Dedifferentiated amniotic fluid mesenchymal stem cell (primary cell): ENCODE data around the gene ATP7B.
"Not testable (repeated sequence)": the region's sequence is repeated elsewhere in the genome, so short reads cannot be mapped to it uniquely, and the experiment has no call there.

Source experiments
- DNase-seq: peaks from one replicate; pipeline ENCODE4 v3.0.0-alpha.2; 2016; ENCODE audit errors: extremely low spot score

The ATP7B gene

DNA sequence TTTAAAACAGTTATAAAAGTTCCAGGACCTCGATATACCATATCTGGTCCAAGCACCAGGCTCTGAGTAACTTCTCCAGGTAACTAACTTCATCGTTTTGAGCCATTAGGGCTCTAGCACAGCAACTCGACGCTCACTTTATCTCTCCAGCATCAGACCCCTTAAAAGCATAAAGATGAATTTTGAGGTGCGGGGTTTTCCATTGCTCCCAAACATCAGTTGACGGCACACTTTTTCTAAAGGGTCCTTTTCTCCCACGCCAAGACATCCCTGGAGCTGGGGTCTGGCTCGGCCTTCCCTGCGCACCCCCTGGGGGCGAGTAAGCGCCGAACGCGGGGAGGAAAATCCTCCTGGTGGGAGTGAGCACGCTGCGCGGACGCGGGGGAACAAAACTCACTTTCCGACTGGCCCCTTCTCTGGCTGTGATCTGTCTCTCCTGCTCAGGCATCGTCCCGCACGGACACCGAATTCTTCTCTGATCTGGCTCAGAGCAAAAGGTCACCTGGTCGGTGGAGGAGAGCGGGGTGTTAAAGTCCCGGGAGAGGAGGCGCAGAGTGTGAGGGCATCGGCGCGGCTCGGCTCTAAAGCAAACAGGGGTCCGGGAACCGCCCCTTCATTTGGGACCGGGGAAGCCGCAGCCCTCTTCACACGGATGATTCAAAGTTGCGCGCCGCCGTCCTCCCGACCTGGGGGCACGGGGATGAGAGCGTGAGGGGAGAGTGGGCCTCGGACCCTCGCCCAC lies at the start of gene ATP7B:
ATP7B (minus strand) TSS at position 561 of the 742 bp plus-strand sequence; CDS start at position 448, 113 bp downstream.
- no peak for DNase-seq

DNA sequence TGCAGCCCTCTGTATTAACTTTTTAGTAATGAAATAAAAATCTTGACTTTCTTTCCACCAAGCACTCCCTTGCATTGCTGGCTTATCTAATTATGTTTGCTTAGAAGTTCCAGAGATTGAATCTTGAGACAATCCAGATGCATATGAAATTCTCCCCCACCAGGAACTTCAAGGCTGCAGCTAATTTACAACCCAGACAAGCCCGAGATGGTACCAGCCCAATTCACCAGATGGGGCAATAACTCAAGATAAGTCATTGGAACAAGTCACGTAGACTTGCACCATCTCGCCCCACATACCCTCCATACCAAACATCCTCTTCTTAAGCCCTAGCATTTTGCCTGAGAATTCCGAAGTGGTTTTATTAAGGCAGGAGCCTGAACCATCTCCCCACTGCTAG lies 42.2 kb upstream of the ATP7B start:
- peak; percentile 22 for DNase-seq

DNA sequence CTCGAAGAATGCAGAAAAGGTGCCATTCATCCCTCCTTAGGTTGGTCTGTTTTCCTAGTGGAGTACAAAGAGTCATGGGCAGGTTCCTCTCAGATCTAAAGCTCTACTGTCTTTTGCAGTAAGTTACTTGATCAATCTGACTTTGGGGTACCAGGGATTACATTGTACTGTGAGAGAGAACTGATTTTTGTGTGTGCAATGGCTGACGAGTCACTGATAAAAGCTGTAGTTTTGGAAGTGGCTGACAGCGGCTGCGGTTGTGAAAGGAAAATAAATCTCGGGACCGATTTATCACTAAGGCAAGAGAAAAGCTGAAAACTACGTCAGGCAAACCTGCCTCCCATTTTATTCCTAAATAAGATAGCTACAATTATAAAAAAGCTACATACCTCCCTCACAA lies 40.1 kb upstream of the ATP7B start:
- no peak for DNase-seq

DNA sequence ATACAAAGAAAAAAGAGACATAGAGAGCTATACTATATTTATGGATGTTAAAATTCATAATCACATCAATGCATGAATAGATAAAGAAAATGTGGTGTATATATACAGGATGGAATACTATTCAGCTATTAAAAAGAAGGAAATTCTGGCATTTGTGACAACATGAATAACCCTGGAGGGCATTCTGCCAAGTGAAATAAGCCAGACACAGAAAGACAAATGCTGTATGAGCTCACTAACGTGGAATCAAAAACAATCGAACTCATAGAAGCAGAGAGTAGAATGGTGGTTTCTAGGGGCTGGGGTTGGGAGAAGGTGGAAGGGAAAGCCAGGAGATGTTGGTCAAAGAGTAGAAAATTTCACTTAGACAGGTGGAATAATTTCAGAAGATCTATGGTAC lies 37.3 kb upstream of the ATP7B start:
- no peak for DNase-seq

DNA sequence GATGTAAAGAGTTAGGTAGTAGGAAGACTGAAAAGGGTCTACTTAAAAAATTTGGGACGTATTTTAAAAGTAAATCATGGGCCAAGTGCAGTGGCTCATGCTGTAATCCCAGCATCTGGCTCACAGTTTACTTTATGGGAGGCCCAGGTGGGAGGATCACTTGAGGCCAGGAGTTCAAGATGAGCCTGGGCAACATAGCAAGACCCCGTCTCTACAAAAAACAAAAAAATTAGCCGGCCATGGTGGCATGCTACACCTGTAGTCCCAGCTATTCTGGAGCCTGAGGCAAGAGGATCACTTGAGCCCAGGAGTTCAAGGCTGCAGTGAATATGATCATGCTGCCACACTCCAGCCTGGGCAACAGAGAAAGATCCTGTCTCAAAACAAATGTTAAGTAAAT lies 36.2 kb upstream of the ATP7B start:
- DNase-seq, result no peak

DNA sequence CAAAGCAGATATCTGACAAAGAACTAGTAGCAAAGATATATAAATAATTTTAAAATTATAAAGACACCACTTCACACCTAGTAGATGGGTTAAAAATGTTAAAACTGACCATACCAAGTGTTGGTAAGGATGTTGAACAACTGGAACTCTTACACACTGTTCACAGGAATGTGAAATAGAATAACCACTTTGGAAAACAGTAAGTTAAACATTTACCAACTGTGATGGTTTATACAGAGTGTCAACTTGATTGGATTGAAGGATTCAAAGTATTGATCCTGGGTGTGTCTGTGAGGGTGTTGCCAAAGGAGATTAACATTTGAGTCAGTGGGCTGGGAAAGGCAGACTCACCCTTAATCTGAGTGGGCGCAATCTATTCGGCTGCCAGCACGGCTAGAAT lies 32.4 kb upstream of the ATP7B start:
- no peak for DNase-seq

DNA sequence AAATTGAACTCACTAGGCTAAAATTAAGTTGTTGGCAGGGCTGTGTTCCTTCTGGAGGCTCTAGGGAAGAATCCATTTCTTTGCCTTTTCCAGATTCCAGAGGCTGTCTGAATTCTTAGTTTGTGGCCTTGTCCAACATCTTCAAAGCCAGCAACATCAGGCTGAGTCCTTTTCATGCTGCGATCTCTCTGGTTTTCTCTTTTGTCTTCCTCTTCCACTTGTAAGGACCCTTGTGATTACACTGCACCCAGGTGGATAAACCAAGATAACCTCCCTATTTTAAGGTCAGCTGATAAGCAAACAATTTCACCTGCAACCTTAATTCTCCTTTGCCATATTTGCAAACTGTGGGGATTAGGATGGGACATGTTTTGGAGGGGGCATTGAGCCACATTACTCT lies 24.8 kb upstream of the ATP7B start:
- no peak for DNase-seq

DNA sequence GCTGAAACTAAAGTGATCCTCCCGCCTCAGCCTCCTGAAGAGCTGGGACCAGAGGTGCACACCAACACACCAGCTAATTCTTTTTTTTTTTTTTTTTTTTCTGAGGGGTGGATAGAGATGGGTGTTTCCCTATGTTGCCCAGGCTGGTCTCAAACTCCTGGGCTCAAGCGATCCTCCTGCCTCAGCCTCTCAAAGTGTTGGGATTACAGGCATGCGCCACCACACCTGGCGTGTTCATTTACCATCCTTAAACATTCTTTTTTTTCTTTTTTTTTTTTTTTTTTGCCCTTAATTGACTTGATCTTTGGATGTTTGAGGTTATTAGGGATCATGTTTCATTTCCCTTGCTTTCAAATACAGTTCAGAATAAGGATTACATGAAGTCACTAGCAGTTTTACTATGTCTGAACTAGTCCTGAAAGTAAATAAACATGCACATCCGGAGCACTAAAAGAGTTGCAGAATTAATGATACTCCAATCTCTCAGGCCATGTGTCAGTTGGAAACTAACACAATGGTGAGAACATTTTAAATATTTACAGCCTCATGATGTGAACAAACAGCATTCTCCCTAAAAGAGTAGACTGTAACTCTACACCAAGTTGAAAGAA lies 23.5 kb upstream of the ATP7B start:
- DNase-seq, result no peak

DNA sequence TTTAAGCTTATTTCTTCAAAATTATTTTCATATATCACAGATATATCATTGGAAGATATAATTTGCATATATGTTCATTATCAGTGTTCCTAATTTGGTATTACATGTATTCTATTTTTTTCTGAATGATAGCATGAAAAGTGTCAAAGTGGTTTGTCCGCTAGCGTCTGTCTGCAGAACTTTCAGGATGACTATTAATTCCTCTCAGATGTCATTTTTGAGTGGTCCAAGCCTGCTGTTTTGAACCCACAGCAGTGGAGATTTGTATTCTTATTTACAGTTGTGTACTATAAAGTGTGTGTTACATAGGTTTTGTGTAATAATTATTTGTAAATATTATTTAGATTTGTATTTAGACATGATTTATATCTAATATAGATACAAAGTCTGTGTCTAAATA lies 21.8 kb upstream of the ATP7B start:
- DNase-seq, result no peak

DNA sequence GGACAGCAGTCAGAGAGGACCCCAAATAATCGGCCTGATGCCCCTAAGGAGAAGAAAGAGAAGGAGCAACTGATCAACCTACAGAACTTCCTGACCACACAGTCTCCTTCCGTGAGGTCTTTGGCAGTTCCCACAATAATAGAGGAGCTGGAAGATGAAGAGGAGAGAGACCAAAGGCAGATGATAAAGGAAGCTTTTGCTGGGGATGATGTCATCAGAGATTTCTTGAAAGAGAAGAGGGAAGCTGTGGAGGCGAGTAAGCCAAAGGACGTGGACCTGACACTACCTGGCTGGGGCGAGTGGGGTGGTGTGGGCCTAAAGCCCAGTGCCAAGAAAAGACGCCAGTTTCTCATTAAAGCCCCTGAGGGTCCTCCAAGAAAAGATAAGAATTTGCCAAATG lies 19.2 kb upstream of the ATP7B start:
- not testable (repeated sequence) for DNase-seq

DNA sequence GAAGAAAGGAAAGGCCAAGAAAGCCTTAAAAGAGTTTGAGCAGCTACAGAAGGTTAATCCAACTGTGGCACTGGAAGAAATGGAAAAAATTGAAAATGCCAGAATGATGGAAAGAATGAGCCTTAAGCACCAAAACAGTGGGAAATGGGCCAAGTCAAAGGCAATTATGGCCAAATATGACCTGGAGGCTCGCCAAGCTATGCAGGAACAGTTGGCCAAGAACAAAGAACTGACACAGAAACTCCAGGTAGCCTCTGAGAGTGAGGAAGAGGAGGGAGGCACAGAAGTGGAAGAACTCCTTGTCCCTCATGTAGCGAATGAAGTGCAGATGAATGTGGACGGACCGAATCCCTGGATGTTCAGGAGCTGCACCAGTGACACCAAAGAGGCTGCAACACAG lies 18.3 kb upstream of the ATP7B start:
- no peak for DNase-seq

DNA sequence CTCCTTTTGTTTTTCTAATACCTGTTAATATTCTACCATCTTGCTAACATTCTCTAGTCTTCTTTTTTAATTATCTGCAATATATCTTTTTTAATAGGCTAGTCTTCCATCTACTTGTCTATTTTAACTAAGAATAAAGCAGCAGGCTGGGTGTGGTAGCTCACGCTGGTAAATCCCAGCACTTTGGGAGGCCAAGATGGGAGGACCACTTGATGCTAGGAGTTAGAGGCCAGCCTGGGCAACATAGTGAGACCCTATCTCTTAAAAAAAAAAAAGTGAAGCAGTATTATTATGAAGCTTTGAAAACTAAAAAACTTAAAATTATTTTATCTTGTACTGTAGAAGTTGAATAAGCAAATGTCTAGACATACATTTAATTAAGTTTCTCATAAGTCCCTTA lies 16.6 kb upstream of the ATP7B start:
- DNase-seq, result no peak

DNA sequence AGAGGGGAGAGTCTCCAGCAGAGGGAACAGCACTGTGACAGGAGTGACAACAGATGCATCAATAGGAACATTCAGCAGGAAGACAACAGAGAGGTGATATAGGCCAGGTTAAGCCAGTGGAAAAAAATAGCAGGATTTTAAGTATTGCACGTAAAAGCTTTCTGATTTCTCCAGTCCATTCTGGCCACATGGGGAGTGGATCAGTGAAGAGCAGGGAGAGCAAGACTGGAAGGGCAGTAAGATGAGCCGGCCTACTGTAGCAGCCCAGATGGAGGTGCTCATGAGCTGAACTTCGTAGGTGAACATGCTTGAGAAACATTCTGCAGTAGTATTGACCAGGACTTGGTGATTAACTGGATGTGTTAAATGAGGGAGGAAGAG lies 15.0 kb upstream of the ATP7B start:
- no peak for DNase-seq

DNA sequence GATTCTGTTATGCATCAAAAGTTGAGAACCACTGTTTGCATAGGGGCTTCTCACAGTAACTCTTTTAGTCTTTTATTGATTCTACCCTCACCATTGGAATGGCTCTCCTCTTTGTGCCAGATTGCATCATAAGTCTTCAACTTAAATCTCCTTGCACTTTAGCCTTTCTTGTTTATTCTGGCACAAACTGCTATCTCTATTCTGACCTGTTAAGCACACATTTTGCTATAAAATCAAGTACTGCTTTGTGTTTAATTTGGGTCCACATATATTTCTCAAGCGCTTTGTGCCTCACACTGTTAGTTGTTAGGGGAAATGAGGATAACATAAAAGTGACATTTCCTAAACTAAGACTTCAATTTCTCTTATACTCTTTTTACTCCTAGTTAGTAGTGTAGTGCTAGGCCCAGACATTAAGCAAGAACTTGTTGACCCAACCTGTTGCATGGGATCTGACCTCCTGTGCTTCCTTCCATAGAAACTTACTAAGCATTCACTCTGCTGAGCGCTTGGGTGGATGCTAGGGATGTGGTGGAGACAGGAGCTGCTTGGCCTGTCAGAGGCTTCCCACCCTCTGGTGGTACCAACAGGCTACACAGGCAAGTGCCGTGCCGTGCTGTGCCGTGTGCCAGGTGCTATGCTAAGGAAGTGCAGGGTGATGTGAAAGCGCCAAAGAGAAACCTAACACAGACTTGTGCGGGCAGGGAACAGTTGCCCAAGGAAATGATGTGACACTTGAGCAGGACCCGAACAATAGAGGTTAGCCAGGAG lies 14.4 kb upstream of the ATP7B start:
- DNase-seq, result no peak

DNA sequence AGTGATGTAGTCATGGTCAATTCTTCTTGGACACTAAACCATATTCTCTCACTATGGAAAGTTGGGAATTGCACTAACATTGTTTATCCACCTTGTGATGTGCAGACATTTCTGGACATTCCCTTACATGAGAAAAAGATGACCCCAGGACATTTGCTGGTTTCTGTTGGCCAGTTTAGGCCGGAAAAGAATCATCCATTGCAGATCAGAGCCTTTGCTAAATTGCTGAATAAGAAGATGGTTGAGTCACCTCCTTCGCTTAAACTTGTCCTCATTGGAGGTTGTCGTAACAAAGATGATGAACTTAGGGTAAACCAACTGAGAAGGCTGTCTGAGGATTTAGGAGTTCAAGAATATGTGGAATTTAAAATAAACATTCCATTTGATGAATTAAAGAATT lies 13.2 kb upstream of the ATP7B start, which contains the start of gene UTP14C:
UTP14C (plus strand) TSS at position 211 of the 400 bp plus-strand sequence. CDS start 4,114 bp downstream, outside the sequence.
- DNase-seq, result no peak

DNA sequence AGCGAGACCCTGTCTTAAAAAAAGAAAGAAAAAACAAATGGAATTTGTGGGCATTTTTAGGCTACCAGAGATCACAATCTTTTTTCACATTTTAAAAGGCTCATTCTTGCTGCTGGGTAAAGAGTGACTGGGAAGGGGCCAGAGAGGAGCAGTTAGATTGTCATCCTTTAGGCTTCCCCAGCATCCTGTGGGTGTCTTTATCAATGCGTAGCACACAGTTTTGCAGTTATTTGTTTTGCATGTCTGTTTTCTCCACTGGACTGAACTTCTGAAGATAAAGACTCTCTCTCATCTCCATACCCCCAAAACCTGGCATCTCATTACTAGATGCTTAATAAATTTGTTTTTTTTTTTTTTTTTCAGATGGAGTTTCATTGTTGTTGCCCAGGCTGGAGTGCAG lies 11.1 kb upstream of the ATP7B start:
- DNase-seq, result no peak

DNA sequence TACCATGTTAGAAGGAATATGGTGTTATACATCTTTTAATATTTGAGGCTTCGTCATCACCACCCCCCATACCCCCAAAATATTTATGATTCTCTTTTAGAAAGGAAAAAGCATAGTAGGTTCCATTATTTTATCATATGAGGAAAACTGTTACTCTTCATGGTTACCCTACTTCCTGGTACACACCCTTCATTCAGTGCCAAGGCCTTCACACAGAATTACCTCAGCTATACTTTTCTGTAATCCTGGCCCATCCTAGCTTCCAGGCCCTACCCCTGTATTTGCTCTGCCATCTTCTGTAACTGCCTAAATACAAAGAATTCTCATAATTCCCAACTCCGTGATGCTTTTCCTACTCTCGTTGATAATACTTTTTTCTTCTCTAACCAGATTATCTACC lies 8.9 kb upstream of the ATP7B start:
- no peak for DNase-seq

DNA sequence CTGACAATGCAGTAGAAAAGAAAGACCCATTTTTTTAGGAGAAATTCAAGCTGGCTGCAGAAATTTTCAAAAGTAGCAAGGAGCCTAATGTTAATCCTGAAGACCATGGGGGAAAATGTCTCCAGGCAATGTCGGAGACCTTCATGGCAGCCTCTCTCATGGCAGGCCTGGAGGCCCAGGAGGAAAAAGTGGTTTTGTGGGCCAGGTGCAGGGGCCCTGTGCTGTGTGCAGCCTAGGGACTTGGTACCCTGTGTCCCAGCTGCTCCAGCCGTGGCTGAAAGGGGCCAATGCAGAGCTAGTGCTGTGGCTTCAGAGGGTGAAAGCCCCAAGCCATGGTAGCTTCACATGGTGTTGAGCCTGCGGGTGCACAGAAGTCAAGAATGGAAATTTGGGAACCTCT lies 5.0 kb upstream of the ATP7B start:
- DNase-seq, result no peak

DNA sequence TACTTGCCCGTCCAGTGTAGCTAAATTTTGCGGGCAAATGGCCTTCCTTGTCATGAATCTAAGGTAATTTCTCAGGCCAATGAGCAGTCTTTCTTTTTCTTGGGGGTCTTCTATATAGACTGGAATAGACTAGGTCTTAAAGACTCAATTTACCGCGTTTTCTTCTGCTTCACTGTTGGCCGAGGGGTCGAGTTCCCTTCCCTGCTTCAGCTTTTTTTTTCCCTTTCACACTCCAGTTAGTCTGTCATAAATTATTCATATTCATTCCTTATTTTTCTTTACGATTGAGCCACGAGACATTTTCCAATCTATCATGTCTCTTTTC lies 1.2 kb upstream of the ATP7B start:
- no peak for DNase-seq

DNA sequence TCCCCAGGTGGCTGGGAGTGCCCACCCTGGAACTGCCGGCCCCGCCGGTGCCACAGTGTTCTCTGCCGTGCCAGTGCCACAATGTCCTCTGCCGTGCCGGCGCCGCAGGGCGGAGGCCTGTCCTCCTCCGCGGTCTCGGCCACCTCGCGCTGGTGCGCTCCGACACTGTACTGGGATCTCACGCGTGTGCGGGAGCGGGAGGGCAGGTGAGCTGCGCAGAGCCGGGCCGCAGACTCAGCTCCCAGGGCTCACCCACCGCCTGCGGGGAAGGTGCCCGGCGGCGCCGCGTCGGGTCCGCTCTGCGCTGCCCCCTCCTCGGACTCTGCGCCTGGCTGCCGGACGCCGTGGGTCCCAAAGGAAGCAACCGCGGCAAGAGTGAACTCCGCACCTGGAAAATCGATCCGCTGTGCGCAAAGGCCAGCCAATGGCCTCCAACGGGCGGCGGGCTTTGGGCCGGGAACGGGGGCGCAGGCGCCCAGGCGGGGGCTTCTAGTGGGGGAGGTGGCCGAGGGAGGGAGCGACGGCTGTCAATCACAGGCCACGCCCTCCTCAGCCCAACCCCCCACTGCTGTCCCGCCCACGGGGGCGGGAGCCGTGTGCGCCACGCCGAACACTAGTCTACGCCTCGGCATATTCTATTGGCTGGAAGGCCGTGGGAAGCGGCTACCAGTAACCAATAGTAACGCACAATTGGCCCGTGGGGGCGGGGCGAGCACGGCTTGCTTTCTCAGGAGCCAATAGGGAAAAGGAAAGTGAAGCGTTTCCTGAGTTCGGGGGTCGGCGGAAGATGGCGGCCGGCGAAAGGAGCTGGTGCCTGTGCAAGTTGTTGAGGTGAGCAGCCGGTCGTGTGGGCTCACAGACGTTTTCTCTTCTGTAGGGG lies 622 bp upstream of the ATP7B start, which contains the start of gene ALG11:
ALG11 (plus strand) TSS at position 767 of the 880 bp plus-strand sequence; CDS start at position 788, 21 bp downstream.
- DNase-seq, result peak; percentile 98

DNA sequence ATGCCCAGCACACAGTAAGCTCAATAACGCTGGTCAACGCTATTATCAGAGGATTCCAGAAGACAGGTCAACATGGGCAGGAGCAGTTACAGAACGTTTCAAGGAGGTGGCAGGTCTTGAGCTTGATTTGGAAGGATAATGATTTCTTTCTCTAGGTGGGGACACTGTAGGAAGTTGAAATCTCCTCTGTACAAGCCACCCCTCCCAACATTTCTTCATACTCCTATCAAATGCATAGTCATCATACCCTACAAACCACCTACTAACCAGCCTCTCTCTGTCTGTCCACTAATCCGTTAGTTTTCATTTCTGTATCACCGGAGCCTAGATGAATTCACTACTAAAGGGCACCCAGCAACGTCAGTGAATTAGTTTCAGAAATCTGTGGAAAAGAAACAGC lies 1.3 kb downstream of the ATP7B start:
- DNase-seq, result no peak
